ENCODE measurements around the gene ARHGEF33.

DNA sequence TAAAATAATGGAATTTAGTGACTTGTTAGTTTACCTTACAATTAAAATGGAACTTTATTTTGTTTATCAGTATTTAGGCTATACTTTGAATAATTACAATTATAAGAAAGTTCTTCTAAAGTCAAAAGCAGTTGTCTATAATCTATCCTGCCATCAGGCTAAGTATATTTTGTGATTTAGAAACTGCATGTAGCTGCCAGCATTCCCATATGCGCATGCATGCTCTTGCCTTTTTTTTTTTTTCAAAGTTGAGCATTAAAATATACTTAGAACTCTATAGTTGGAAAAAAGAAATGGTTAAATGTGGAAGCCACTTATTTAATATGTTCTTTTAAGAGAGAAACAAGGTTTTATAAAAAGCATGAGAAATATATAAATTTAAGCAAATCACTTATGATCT is 99.0 kb downstream of the ARHGEF33 start:
- TF ChIP-seq, protein P1, sequence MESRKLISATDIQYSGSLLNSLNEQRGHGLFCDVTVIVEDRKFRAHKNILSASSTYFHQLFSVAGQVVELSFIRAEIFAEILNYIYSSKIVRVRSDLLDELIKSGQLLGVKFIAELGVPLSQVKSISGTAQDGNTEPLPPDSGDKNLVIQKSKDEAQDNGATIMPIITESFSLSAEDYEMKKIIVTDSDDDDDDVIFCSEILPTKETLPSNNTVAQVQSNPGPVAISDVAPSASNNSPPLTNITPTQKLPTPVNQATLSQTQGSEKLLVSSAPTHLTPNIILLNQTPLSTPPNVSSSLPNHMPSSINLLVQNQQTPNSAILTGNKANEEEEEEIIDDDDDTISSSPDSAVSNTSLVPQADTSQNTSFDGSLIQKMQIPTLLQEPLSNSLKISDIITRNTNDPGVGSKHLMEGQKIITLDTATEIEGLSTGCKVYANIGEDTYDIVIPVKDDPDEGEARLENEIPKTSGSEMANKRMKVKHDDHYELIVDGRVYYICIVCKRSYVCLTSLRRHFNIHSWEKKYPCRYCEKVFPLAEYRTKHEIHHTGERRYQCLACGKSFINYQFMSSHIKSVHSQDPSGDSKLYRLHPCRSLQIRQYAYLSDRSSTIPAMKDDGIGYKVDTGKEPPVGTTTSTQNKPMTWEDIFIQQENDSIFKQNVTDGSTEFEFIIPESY (IDR thresholded peaks at IDR 0.05; ENCODE audit: borderline replicate concordance, low read depth) = no peak
- TF ChIP-seq, protein P2, sequence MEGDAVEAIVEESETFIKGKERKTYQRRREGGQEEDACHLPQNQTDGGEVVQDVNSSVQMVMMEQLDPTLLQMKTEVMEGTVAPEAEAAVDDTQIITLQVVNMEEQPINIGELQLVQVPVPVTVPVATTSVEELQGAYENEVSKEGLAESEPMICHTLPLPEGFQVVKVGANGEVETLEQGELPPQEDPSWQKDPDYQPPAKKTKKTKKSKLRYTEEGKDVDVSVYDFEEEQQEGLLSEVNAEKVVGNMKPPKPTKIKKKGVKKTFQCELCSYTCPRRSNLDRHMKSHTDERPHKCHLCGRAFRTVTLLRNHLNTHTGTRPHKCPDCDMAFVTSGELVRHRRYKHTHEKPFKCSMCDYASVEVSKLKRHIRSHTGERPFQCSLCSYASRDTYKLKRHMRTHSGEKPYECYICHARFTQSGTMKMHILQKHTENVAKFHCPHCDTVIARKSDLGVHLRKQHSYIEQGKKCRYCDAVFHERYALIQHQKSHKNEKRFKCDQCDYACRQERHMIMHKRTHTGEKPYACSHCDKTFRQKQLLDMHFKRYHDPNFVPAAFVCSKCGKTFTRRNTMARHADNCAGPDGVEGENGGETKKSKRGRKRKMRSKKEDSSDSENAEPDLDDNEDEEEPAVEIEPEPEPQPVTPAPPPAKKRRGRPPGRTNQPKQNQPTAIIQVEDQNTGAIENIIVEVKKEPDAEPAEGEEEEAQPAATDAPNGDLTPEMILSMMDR (IDR thresholded peaks at IDR 0.05) = no peak
- no peak for TF ChIP-seq EP300 (IDR thresholded peaks at IDR 0.05; ENCODE audit: borderline replicate concordance in 1 of 2, low read depth in 1 of 2, low read length in 1 of 2)
- TF ChIP-seq POLR2AphosphoS5 (IDR thresholded peaks at IDR 0.05; ENCODE audit: low read depth, low read length) = no peak
- TF ChIP-seq, protein P3, sequence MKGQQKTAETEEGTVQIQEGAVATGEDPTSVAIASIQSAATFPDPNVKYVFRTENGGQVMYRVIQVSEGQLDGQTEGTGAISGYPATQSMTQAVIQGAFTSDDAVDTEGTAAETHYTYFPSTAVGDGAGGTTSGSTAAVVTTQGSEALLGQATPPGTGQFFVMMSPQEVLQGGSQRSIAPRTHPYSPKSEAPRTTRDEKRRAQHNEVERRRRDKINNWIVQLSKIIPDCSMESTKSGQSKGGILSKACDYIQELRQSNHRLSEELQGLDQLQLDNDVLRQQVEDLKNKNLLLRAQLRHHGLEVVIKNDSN (IDR thresholded peaks at IDR 0.05; ENCODE audit: borderline replicate concordance, low read depth) = no peak
- no peak for TF ChIP-seq GABPA (IDR thresholded peaks at IDR 0.05; ENCODE audit: low read depth)

Measured in SK-N-SH (cell line).